Chondrocyte (in vitro differentiated cells): ENCODE data around the gene MKI67. TPM values are rescaled to one million over a fixed set of nuclear protein-coding genes. Genes with fewer than 3 reads are reported as not detected.

ENCODE experiments used
- DNase-seq: peaks from one replicate; pipeline ENCODE4 v3.0.0; 2021; ENCODE audit warnings: mixed read lengths, low spot score
- H3K27ac Mint-ChIP-seq: one replicate; pipeline ENCODE4 v1.8.0; 2021; ENCODE audit warnings: mild to moderate bottlenecking, moderate library complexity, mixed read lengths; ENCODE audit not compliant: unreplicated experiment
- H3K27me3 Mint-ChIP-seq: 2 replicates; pipeline ENCODE4 v1.8.0; 2021; ENCODE audit warnings: low read depth, mixed read lengths
- H3K36me3 Mint-ChIP-seq: 2 replicates; pipeline ENCODE4 v1.8.0; 2021; ENCODE audit warnings: low read depth, mixed read lengths
- H3K4me1 Mint-ChIP-seq: 2 replicates; pipeline ENCODE4 v1.8.0; 2021; ENCODE audit warnings: low read depth, mild to moderate bottlenecking, mixed read lengths
- H3K4me3 Mint-ChIP-seq: one replicate; pipeline ENCODE4 v1.8.0; 2021; ENCODE audit warnings: mild to moderate bottlenecking, moderate library complexity, mixed read lengths; ENCODE audit not compliant: unreplicated experiment
- H3K9me3 Mint-ChIP-seq: 2 replicates; pipeline ENCODE4 v1.8.0; 2021; ENCODE audit warnings: low read depth, mixed read lengths
- CTCF ChIP-seq: fragments of 200-600 bp; sonication (generic); IDR thresholded peaks from 2 replicates; pipeline ENCODE4 v1.5.0; 2021; ENCODE audit warnings: antibody characterized with exemption, mild to moderate bottlenecking, moderate library complexity
- long read RNA-seq: library from polyadenylated mRNA; stranded (forward); transcript quantifications from one replicate; pipeline ENCODE4 v2.0.0, GENCODE V29; 2021
- total RNA-seq: library from RNA; stranded (reverse); gene quantifications from 3 replicates; pipeline ENCODE4 v1.2.1, GENCODE V29; 2021

The MKI67 gene, protein sequence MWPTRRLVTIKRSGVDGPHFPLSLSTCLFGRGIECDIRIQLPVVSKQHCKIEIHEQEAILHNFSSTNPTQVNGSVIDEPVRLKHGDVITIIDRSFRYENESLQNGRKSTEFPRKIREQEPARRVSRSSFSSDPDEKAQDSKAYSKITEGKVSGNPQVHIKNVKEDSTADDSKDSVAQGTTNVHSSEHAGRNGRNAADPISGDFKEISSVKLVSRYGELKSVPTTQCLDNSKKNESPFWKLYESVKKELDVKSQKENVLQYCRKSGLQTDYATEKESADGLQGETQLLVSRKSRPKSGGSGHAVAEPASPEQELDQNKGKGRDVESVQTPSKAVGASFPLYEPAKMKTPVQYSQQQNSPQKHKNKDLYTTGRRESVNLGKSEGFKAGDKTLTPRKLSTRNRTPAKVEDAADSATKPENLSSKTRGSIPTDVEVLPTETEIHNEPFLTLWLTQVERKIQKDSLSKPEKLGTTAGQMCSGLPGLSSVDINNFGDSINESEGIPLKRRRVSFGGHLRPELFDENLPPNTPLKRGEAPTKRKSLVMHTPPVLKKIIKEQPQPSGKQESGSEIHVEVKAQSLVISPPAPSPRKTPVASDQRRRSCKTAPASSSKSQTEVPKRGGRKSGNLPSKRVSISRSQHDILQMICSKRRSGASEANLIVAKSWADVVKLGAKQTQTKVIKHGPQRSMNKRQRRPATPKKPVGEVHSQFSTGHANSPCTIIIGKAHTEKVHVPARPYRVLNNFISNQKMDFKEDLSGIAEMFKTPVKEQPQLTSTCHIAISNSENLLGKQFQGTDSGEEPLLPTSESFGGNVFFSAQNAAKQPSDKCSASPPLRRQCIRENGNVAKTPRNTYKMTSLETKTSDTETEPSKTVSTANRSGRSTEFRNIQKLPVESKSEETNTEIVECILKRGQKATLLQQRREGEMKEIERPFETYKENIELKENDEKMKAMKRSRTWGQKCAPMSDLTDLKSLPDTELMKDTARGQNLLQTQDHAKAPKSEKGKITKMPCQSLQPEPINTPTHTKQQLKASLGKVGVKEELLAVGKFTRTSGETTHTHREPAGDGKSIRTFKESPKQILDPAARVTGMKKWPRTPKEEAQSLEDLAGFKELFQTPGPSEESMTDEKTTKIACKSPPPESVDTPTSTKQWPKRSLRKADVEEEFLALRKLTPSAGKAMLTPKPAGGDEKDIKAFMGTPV (N-terminal part only)
- total RNA-seq: 11.7 to 18.3 TPM (median 17.1 TPM) in 3 replicates
- long read RNA-seq, partial matches to known transcripts: 2 of 2 reads
- long read RNA-seq, other reads (novel, unspliced or antisense): 0 of 2 reads

DNA sequence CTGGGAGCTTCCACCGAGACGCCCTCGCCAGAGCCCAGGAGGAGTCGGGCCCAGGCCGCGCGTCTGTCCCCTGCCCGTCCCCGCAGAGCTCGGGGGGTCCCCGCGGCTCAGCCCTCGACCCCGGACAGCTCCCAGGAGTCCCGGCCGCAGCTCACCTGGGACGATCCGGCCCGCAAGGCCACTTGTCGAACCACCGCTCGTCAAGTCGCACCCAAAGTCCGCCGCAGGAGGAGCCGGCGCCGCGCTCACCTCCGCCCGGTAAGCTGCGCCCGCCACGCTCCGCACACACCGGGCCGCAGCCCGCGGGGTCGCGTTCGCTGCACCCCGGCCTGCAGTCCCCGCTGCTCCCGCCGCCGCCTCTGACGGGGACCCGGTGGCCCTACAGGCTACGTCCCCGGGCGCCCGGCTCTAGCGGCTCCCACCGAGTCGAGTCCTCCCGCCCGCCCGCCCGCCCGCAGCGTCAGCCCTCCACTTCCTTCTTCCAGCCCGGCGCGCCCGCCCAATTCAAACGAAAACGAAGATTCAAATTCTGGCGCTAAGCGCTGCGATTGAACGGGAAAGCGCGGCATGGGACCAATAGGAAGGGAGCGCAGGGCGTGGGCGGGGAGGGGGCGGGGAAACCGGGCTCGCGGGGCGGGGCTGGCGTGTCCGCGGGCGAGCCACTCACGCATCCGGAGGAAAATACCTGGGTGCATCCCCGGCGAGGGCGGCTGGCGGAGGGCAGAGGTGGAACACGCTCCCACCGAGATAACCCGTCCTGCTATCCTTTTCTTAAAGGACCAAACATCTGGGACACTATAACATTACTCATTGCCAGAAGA lies at the start of gene MKI67:
TSS of gene MKI67 (minus strand) at position 480 of the 821 bp plus-strand sequence. CDS start 756 bp downstream, outside the sequence.
- Mint-ChIP-seq H3K27me3 (no peaks in the 10 kb centered on the region), H3K9me3 (no peaks in the 10 kb centered on the region), H3K4me3 (peak within 1 kb of the TSS; percentile 81), H3K36me3 (peaks cover 2% of the 10 kb centered on the region), H3K4me1 (peaks cover 26% of the 10 kb centered on the region), H3K27ac (peak within 1 kb of the TSS; percentile 34)
- TF ChIP-seq CTCF: no peak
- no peak for DNase-seq

- H3K27me3 Mint-ChIP-seq: no peaks in the 10 kb centered on the region
- DNase-seq: no peak
- TF ChIP-seq CTCF: no peak
- H3K9me3 Mint-ChIP-seq: peaks cover 43% of the 10 kb centered on the region
- H3K36me3 Mint-ChIP-seq: peaks cover 4% of the 10 kb centered on the region
- no peak overlapping the region for H3K4me3 Mint-ChIP-seq
- H3K27ac Mint-ChIP-seq: no peak overlapping the region
- H3K4me1 Mint-ChIP-seq: no peaks in the 10 kb centered on the region
These were observed 48.6 kb upstream of the MKI67 start for GRCh38 chr10:128174581-128175559.

DNA sequence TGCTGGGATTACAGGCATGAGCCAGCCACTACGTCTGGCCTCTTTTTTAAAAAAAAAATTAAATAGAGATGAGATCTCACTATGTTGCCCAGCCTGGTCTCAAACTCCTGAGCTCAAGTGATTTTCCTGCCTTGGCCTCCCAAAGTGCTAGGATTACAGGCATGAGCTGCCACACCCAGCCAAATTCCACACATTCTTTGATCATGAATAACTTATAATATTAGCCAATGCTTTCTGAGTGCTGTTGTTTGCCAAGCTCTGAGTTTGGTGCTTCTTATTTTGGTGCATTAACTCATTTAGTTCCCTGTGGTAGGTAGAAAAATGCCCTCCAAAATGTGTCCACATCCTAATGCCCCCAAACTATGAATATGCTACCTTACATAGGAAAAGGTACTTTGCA lies 47.2 kb upstream of the MKI67 start:
- Mint-ChIP-seq H3K4me3 (no peak overlapping the region), H3K9me3 (peaks cover 43% of the 10 kb centered on the region), H3K27ac (no peak overlapping the region), H3K4me1 (no peaks in the 10 kb centered on the region), H3K36me3 (peaks cover 4% of the 10 kb centered on the region), H3K27me3 (peaks cover 6% of the 10 kb centered on the region)
- no peak for DNase-seq
- no peak for TF ChIP-seq CTCF

- Mint-ChIP-seq H3K9me3 (peaks cover 43% of the 10 kb centered on the region), H3K4me3 (no peak overlapping the region), H3K36me3 (peaks cover 4% of the 10 kb centered on the region), H3K27ac (no peak overlapping the region), H3K4me1 (no peaks in the 10 kb centered on the region), H3K27me3 (peaks cover 6% of the 10 kb centered on the region)
- no peak for TF ChIP-seq CTCF
- DNase-seq: no peak
These were observed 46.5 kb upstream of the MKI67 start for GRCh38 chr10:128172756-128173155.
